ENCODE measurements around the gene CLSTN2. TPM values are rescaled to one million over a fixed set of nuclear protein-coding genes. Genes with fewer than 3 reads are reported as not detected.

The CLSTN2 gene
- total RNA-seq, 1 experiment from 2014 or later = 0.68 TPM

DNA sequence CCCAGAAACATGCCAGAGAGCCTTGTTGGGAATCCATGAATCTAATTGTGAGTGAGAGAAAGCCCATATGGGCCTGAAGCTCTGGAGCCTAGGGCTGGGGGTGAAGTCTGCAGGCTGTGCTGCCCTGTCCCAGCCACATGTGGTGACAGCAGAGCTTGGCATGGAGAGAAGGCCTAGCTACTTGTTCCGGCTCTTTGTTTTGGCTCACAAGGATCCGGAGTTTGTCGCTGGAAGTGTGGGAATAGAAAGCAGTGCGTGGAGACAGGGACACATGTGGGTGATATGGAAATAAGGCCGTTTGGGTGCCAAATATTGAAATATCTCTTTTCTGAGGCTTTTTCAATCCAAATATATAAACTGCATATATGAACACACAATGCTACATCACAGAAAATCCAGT lies 78.2 kb downstream of the CLSTN2 start:
- Mint-ChIP-seq H3K4me1 (no peaks in the 10 kb centered on the region), H3K27me3 (ENCODE audit: low read depth) (no peaks in the 10 kb centered on the region; the same call in 1 of the 2 replicates), H3K4me3 (no peak overlapping the region), H3K27ac (no peak overlapping the region), H3K9me3 (no peaks in the 10 kb centered on the region), H3K36me3 (ENCODE audit: insufficient read depth in 1 of 3, low read depth in 3 of 3) (no peaks in the 10 kb centered on the region)
- Histone ChIP-seq H2BK15ac (ENCODE audit: low read depth, low read length) (no peak overlapping the region), H2AFZ (ENCODE audit: low read length) (no peak overlapping the region), H3K79me1 (ENCODE audit: insufficient read depth, low read depth, low read length, poor library complexity, severe bottlenecking) (no peaks in the 10 kb centered on the region), H3K4me2 (ENCODE audit: insufficient read depth, insufficient read length, low read length) (no peak overlapping the region), H3K27ac (ENCODE audit: insufficient read length, low read depth, low read length) (no peak overlapping the region), H4K20me1 (ENCODE audit: control insufficient read depth, insufficient read depth, insufficient read length) (no peaks in the 10 kb centered on the region), H3K4me1 (ENCODE audit: insufficient read depth, low read length) (no peaks in the 10 kb centered on the region), H3K79me2 (ENCODE audit: insufficient read depth, low read length) (no peaks in the 10 kb centered on the region), H4K8ac (replicated peaks; ENCODE audit: insufficient read length, low read depth, low read length) (no peak overlapping the region), H2BK20ac (ENCODE audit: low read depth, low read length, poor library complexity, severe bottlenecking) (no peak overlapping the region), H2BK120ac (ENCODE audit: low read depth, low read length, poor library complexity, severe bottlenecking) (no peak overlapping the region), H3K56ac (ENCODE audit: insufficient read length, low read depth, low read length) (no peak overlapping the region), H3K27me3 (ENCODE audit: insufficient read depth, low read length) (no peaks in the 10 kb centered on the region), H2AK5ac (ENCODE audit: insufficient read length, low read length) (no peak overlapping the region), H2BK12ac (ENCODE audit: insufficient read length, low read depth, low read length) (no peak overlapping the region), H3T11ph (ENCODE audit: low read length) (no peak overlapping the region), H3K4ac (ENCODE audit: low read depth, low read length) (no peak overlapping the region), H3K23ac (ENCODE audit: insufficient read length, low read depth, low read length) (no peak overlapping the region), H4K5ac (ENCODE audit: insufficient read length, low read depth, low read length) (no peak overlapping the region), H3K23me2 (ENCODE audit: insufficient read length, low read depth, low read length, poor library complexity, severe bottlenecking) (no peaks in the 10 kb centered on the region), H3K14ac (ENCODE audit: insufficient read depth, low read length) (no peak overlapping the region), H3K18ac (ENCODE audit: insufficient read length, low read depth, low read length) (no peak overlapping the region), H3K9ac (ENCODE audit: extremely low read depth, insufficient read length, low read length) (no peak overlapping the region), H2BK5ac (ENCODE audit: insufficient read length, low read length) (no peak overlapping the region), H3K9me3 (ENCODE audit: control insufficient read depth, low read depth, low read length) (no peaks in the 10 kb centered on the region), H4K91ac (ENCODE audit: insufficient read length, low read depth, low read length) (no peak overlapping the region)
- no peak for DNase-seq
- no CpG with 5 or more reads among the region's 5 CpGs for WGBS (ENCODE audit: extremely low coverage, insufficient read length, low lambda C conversion rate)
- TF ChIP-seq, protein P1, sequence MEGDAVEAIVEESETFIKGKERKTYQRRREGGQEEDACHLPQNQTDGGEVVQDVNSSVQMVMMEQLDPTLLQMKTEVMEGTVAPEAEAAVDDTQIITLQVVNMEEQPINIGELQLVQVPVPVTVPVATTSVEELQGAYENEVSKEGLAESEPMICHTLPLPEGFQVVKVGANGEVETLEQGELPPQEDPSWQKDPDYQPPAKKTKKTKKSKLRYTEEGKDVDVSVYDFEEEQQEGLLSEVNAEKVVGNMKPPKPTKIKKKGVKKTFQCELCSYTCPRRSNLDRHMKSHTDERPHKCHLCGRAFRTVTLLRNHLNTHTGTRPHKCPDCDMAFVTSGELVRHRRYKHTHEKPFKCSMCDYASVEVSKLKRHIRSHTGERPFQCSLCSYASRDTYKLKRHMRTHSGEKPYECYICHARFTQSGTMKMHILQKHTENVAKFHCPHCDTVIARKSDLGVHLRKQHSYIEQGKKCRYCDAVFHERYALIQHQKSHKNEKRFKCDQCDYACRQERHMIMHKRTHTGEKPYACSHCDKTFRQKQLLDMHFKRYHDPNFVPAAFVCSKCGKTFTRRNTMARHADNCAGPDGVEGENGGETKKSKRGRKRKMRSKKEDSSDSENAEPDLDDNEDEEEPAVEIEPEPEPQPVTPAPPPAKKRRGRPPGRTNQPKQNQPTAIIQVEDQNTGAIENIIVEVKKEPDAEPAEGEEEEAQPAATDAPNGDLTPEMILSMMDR (conservative IDR thresholded peaks at IDR 0.05) = no peak

Data from H9 (cell line).